Osteocyte (in vitro differentiated cells): ENCODE data around the gene PHLDB2. TPM values are rescaled to one million over a fixed set of nuclear protein-coding genes. Genes with fewer than 3 reads are reported as not detected.

Experiments
- DNase-seq: peaks from one replicate; pipeline ENCODE4 v3.0.0; 2021; ENCODE audit warnings: mixed read lengths; ENCODE audit not compliant: unreplicated experiment; ENCODE audit errors: extremely low spot score
- H3K27ac Mint-ChIP-seq: one replicate; pipeline ENCODE4 v1.8.0; 2021; ENCODE audit warnings: mild to moderate bottlenecking, mixed read lengths; ENCODE audit not compliant: unreplicated experiment
- H3K27me3 Mint-ChIP-seq: one replicate; pipeline ENCODE4 v1.8.0; 2021; ENCODE audit warnings: mixed read lengths; ENCODE audit not compliant: unreplicated experiment
- H3K36me3 Mint-ChIP-seq: one replicate; pipeline ENCODE4 v1.8.0; 2021; ENCODE audit warnings: mixed read lengths; ENCODE audit not compliant: unreplicated experiment
- H3K4me1 Mint-ChIP-seq: one replicate; pipeline ENCODE4 v1.8.0; 2021; ENCODE audit warnings: mixed read lengths; ENCODE audit not compliant: unreplicated experiment
- H3K4me3 Mint-ChIP-seq: one replicate; pipeline ENCODE4 v1.8.0; 2021; ENCODE audit warnings: mild to moderate bottlenecking, moderate library complexity, mixed read lengths; ENCODE audit not compliant: unreplicated experiment
- H3K9me3 Mint-ChIP-seq: one replicate; pipeline ENCODE4 v1.8.0; 2021; ENCODE audit warnings: mixed read lengths; ENCODE audit not compliant: unreplicated experiment
- CTCF ChIP-seq: fragments of 200-600 bp; sonication (generic); IDR thresholded peaks from 2 replicates; pipeline ENCODE4 v1.5.0; 2021; ENCODE audit warnings: antibody characterized with exemption, mild to moderate bottlenecking, moderate library complexity
- total RNA-seq: library from RNA; stranded (reverse); gene quantifications from 2 replicates; pipeline ENCODE4 v1.2.1, GENCODE V29; 2021

PHLDB2 gene
- total RNA-seq, 1 donor from 2014 or later = 134 TPM

GRCh38 chr3:111967651-111968274, 108.7 kb downstream of the PHLDB2 start:
- H3K27me3 Mint-ChIP-seq = no peaks in the 10 kb centered on the region
- peaks cover 58% of the 10 kb centered on the region for H3K36me3 Mint-ChIP-seq
- H3K27ac Mint-ChIP-seq = peak overlapping the region; percentile 66
- peaks cover 14% of the 10 kb centered on the region for H3K4me1 Mint-ChIP-seq
- peak; percentile 93 for TF ChIP-seq CTCF
- peak; percentile 90 for DNase-seq
- no peak overlapping the region for H3K4me3 Mint-ChIP-seq
- no peaks in the 10 kb centered on the region for H3K9me3 Mint-ChIP-seq

GRCh38 chr3:111968319-111969054, 109.4 kb downstream of the PHLDB2 start:
- H3K27me3 Mint-ChIP-seq = no peaks in the 10 kb centered on the region
- no peak overlapping the region for H3K4me3 Mint-ChIP-seq
- H3K4me1 Mint-ChIP-seq = peaks cover 10% of the 10 kb centered on the region
- DNase-seq = no peak
- no peak overlapping the region for H3K27ac Mint-ChIP-seq
- no peaks in the 10 kb centered on the region for H3K9me3 Mint-ChIP-seq
- TF ChIP-seq CTCF = no peak
- H3K36me3 Mint-ChIP-seq = peaks cover 58% of the 10 kb centered on the region

DNA sequence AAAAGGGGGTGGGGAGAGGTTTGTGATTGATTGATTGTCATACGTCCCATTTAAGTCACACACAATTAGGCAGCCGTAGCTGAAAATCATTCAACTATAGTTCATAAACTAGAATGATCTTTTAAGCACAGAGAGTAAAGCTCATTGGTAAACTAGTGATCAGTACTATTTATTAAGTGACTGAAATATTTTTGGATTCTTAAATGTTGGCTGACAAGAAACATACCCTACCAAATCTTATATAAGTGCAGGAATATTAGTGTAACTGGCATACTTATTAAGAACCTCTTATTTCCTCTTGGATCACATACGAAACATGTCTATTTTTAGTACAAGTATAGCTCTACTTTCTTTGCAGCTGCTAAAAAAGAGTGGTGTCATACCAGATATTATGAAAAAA, 111.3 kb downstream of the PHLDB2 start:
- H3K4me3 Mint-ChIP-seq = no peak overlapping the region
- H3K36me3 Mint-ChIP-seq = peaks cover 62% of the 10 kb centered on the region

DNA sequence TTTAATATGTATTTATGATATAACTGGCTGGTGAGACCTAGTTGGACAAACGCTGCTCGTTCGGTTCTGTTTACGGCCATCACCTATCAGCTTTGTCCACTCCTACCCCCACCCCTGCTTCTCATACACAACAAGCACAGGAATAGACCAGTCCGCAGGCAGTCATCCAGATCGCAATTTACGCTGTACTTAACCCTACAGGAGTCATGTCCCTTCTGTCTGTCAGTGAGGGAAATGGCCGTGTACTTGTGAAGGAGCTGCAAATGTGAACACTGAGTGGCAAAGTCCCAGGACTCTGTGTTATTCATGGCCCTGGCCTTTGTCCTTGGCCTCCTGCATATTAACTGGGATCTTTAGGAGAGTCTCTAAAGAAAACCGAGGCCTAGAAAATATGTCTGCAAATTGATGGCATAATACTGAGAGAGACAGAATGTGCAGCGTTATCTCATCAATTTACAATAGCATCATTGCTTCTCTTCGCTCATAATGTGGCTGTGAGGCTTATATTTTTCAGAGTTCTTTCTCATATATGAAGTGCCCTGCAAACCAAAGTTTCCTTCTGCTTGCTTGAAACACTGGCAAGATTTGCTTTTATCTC, 112.6 kb downstream of the PHLDB2 start:
- H3K4me3 Mint-ChIP-seq = no peak overlapping the region
- no peak overlapping the region for H3K27ac Mint-ChIP-seq
- no peak for DNase-seq
- H3K4me1 Mint-ChIP-seq = peaks cover 10% of the 10 kb centered on the region
- no peaks in the 10 kb centered on the region for H3K9me3 Mint-ChIP-seq
- peaks cover 65% of the 10 kb centered on the region for H3K36me3 Mint-ChIP-seq
- H3K27me3 Mint-ChIP-seq = no peaks in the 10 kb centered on the region
- TF ChIP-seq CTCF = no peak

More for the DNA sequence above, 111.3 kb downstream of the PHLDB2 start:
- no peak for DNase-seq
- H3K27ac Mint-ChIP-seq = no peak overlapping the region
- no peaks in the 10 kb centered on the region for H3K9me3 Mint-ChIP-seq
- peaks cover 10% of the 10 kb centered on the region for H3K4me1 Mint-ChIP-seq
- no peak for TF ChIP-seq CTCF
- no peaks in the 10 kb centered on the region for H3K27me3 Mint-ChIP-seq

DNA sequence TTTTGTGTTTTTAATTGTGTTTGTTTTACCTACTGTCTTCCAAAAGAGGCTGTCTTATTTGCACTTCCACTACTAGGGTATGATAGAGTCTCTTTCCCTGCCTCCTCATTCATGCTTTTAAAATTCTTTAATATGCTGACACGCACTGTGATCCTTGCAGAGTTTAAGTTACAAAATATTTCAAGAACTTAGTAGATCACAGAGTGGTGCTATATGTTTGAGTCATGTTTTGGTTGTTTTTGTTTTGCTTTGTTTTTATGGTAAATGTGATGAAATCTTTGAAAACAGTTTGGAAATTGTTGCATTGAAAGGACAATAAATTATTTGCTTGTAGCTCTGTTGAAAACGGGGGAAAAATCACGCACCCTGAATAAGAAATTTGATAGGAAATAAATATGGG, 113.8 kb downstream of the PHLDB2 start:
- no peak for DNase-seq
- no peak overlapping the region for H3K4me3 Mint-ChIP-seq
- no peaks in the 10 kb centered on the region for H3K9me3 Mint-ChIP-seq
- no peaks in the 10 kb centered on the region for H3K27me3 Mint-ChIP-seq
- no peak overlapping the region for H3K27ac Mint-ChIP-seq
- H3K4me1 Mint-ChIP-seq = peaks cover 2% of the 10 kb centered on the region
- no peak for TF ChIP-seq CTCF
- H3K36me3 Mint-ChIP-seq = peaks cover 55% of the 10 kb centered on the region
